Psoas muscle (tissue), 8 donors: Measurements from ENCODE around the gene HSF4. TPM values are rescaled to one million over a fixed set of nuclear protein-coding genes. Genes with fewer than 3 reads are reported as not detected.

Source experiments
- ATAC-seq, 4 donors: fragments of 200-7000 bp; cut with Tn5 transposase; one replicate each; pipeline ENCODE4 v1.9.1; 2020; ENCODE audit warnings: moderate library complexity in 3 of 4, mild to moderate bottlenecking in 2 of 4
- DNase-seq, 2 donors: peaks; one replicate each; pipeline ENCODE4 v3.0.0-alpha.2; 2020
- H3K27ac ChIP-seq: fragments of 200-600 bp; one replicate; pipeline ENCODE4 v1.8.0; 2022
- H3K27me3 ChIP-seq, 3 donors: fragments of 200-600 bp in 1 of 3; one replicate each; pipeline versions ENCODE4 v1.6.1 to v1.8.0; 2013 to 2022; ENCODE audit warnings: low read length in 2 of 3, mild to moderate bottlenecking in 2 of 3, moderate library complexity in 1 of 3; ENCODE audit not compliant: insufficient read depth in 3 of 3
- H3K36me3 ChIP-seq, 2 donors: fragments of 200-600 bp in 1 of 2; one replicate each; pipeline versions ENCODE4 v1.6.1 to v1.8.0; 2013 to 2022; ENCODE audit warnings: low read depth in 1 of 2, mild to moderate bottlenecking in 1 of 2, moderate library complexity in 1 of 2; ENCODE audit not compliant: insufficient read depth in 1 of 2
- H3K4me1 ChIP-seq: fragments of 200-600 bp; one replicate; pipeline ENCODE4 v1.8.0; 2022
- H3K4me3 ChIP-seq: fragments of 200-600 bp; one replicate; pipeline ENCODE4 v1.8.0; 2022; ENCODE audit warnings: mild to moderate bottlenecking
- H3K9me3 ChIP-seq: fragments of 200-600 bp; one replicate; pipeline ENCODE4 v1.8.0; 2022
- CTCF ChIP-seq: fragments of 200-600 bp; IDR thresholded peaks from one replicate; pipeline ENCODE4 v1.8.0; 2022; ENCODE audit warnings: antibody characterized with exemption
- WGBS, 3 donors: extraction: QIAGEN DNeasy Blood & Tissue Kit; methylation state at CpG; one replicate each; pipeline versions ENCODE4 v1.1.6 to v1.1.7; 2013; 5-methylcytosine and 5-hydroxymethylcytosine counted together
- intact Hi-C, 2 donors: fragments of 100-400 bp; cut with DNase I; formaldehyde crosslinking; loops; one replicate each; pipeline versions ENCODE4 v1.11.0 to v1.14.2; 2022
- polyA plus RNA-seq, 3 donors: library from polyadenylated mRNA; stranded (reverse); fragments of 200-250 nt; gene quantifications; one replicate each; pipeline ENCODE4 v1.2.3, GENCODE V29; 2013
- total RNA-seq, 4 donors: library from RNA; stranded (reverse); fragmentation: NEBNext Ultra II Directional in 2 of 4; extraction: Animal tissue kit (Norgen Biotek cat#: 25700) in 2 of 4; gene quantifications; one replicate each; pipeline versions ENCODE4 v1.2.1 to v1.2.4, GENCODE V29; 2021 to 2023
- donor health status: healthy with polysubstance abuse.
- donor health status: DM: no; HTN: no; CAD: no; lungs with moderate emphysema.
- donor health status: Bipolar disorder and iron deficiency.
- donor health status: healthy.
- donor health status: DM: yes; HTN: yes; CAD: no.
- donor health status: DM: no; HTN: no; CAD: no.
- donor health status: DM: no; HTN: no; CAD: no.
- donor health status: DM: yes; HTN: yes; CAD: no.

HSF4 gene
- total and polyA plus RNA-seq, 7 donors = 15.1 to 97.3 (median 47.8) TPM

- TF ChIP-seq CTCF = no peak
- Histone ChIP-seq H3K27me3 (no peaks in the 10 kb centered on the region), H3K27ac (no peak overlapping the region), H3K4me3 (no peak overlapping the region), H3K36me3 (peaks cover 0 to 10% of the 10 kb centered on the region in 2 donors), H3K9me3 (no peaks in the 10 kb centered on the region), H3K4me1 (peaks cover 35% of the 10 kb centered on the region)
- 86 to 90% (median 90%) methylated on average over 13 of the region's 13 CpGs for WGBS, 3 donors
- no peak for DNase-seq
- ATAC-seq = no peak
- intact Hi-C loops = no loop called here
These were observed 15.0 kb downstream of the HSF4 start for GRCh38 chr16:67179421-67180080.

GRCh38 chr16:67180166-67180565 lies 15.6 kb downstream of the HSF4 start:
- H3K9me3 ChIP-seq = no peaks in the 10 kb centered on the region
- no peak overlapping the region for H3K4me3 ChIP-seq
- DNase-seq (no peak), ATAC-seq (no peak)
- H3K4me1 ChIP-seq = peaks cover 35% of the 10 kb centered on the region
- H3K27me3 ChIP-seq = no peaks in the 10 kb centered on the region
- peaks cover 0 to 6% of the 10 kb centered on the region in 2 donors for H3K36me3 ChIP-seq
- intact Hi-C loops = no loop called here
- 89 to 95% (median 94%) methylated on average over 15 to 16 of the region's 16 CpGs for WGBS, 3 donors
- no peak for TF ChIP-seq CTCF
- no peak overlapping the region for H3K27ac ChIP-seq

- Histone ChIP-seq H3K9me3 (no peaks in the 10 kb centered on the region), H3K27me3 (no peaks in the 10 kb centered on the region), H3K27ac (no peak overlapping the region), H3K4me1 (peaks cover 41% of the 10 kb centered on the region), H3K4me3 (no peak overlapping the region), H3K36me3 (no peaks in the 10 kb centered on the region)
- no peak for ATAC-seq
- TF ChIP-seq CTCF = no peak
- DNase-seq = no peak
- intact Hi-C loops = no loop called here
- 36 to 43% (median 37%) methylated on average over 2 of the region's 2 CpGs for WGBS, 3 donors
These were observed 16.8 kb downstream of the HSF4 start for GRCh38 chr16:67181346-67181745.

GRCh38 chr16:67182288-67182687 lies 17.7 kb downstream of the HSF4 start:
- H3K4me3 ChIP-seq = no peak overlapping the region
- H3K27ac ChIP-seq = no peak overlapping the region
- TF ChIP-seq CTCF = no peak
- intact Hi-C loops = no loop called here
- DNase-seq = no peak
- peaks cover 40% of the 10 kb centered on the region for H3K4me1 ChIP-seq
- no peaks in the 10 kb centered on the region for H3K36me3 ChIP-seq
- no peaks in the 10 kb centered on the region for H3K27me3 ChIP-seq
- ATAC-seq = no peak
- no peaks in the 10 kb centered on the region for H3K9me3 ChIP-seq
- WGBS, 3 donors = 86 to 97% (median 88%) methylated on average over 2 of the region's 2 CpGs

- no peaks in the 10 kb centered on the region for H3K27me3 ChIP-seq
- peaks cover 31% of the 10 kb centered on the region for H3K4me1 ChIP-seq
- peak overlapping the region; percentile 99 for H3K27ac ChIP-seq
- WGBS, 3 donors = 8 to 10% (median 9%) methylated on average over 11 of the region's 11 CpGs
- DNase-seq (no peak), ATAC-seq (no peak)
- peak overlapping the region; percentile 95 for H3K4me3 ChIP-seq
- no peaks in the 10 kb centered on the region for H3K36me3 ChIP-seq
- intact Hi-C loops = no loop called here
- H3K9me3 ChIP-seq = no peaks in the 10 kb centered on the region
- no peak for TF ChIP-seq CTCF
These were observed 18.7 kb downstream of the HSF4 start for GRCh38 chr16:67183284-67183626.
